Activated T-cell treated with anti-CD3 and anti-CD28 coated beads, Interleukin-2, amount 50 U/mL, for 24 hours (primary cell): Measurements from ENCODE around the gene EXOC6B.

Source experiments
- DNase-seq: peaks from one replicate; pipeline ENCODE4 v3.0.0-alpha.2; 2020
- H3K27ac Mint-ChIP-seq: 2 replicates; pipeline ENCODE4 v1.8.0; 2020; ENCODE audit warnings: mild to moderate bottlenecking, mixed read lengths
- H3K27me3 Mint-ChIP-seq: 2 replicates; pipeline ENCODE4 v1.8.0; 2020; ENCODE audit warnings: mixed read lengths
- H3K36me3 Mint-ChIP-seq: 2 replicates; pipeline ENCODE4 v1.8.0; 2020; ENCODE audit warnings: low read depth, mixed read lengths
- H3K4me1 Mint-ChIP-seq: 2 replicates; pipeline ENCODE4 v1.8.0; 2020; ENCODE audit warnings: low read depth, mixed read lengths
- H3K4me3 Mint-ChIP-seq: 2 replicates; pipeline ENCODE4 v1.8.0; 2020; ENCODE audit warnings: mild to moderate bottlenecking, moderate library complexity, mixed read lengths
- H3K9me3 Mint-ChIP-seq: 2 replicates; pipeline ENCODE4 v1.8.0; 2020; ENCODE audit warnings: mixed read lengths

EXOC6B gene

GRCh38 chr2:72128059-72128842 is 697.6 kb downstream of the EXOC6B start:
- H3K4me1 Mint-ChIP-seq, result no peaks in the 10 kb centered on the region
- H3K36me3 Mint-ChIP-seq, result no peaks in the 10 kb centered on the region
- DNase-seq, result no peak
- no peak overlapping the region for H3K4me3 Mint-ChIP-seq
- peaks cover 21% of the 10 kb centered on the region for H3K27me3 Mint-ChIP-seq
- no peaks in the 10 kb centered on the region for H3K9me3 Mint-ChIP-seq
- H3K27ac Mint-ChIP-seq, result no peak overlapping the region

GRCh38 chr2:72127401-72128058 is 698.3 kb downstream of the EXOC6B start:
- no peak overlapping the region for H3K4me3 Mint-ChIP-seq
- H3K27me3 Mint-ChIP-seq, result peaks cover 26% of the 10 kb centered on the region
- H3K9me3 Mint-ChIP-seq, result no peaks in the 10 kb centered on the region
- no peaks in the 10 kb centered on the region for H3K4me1 Mint-ChIP-seq
- no peaks in the 10 kb centered on the region for H3K36me3 Mint-ChIP-seq
- no peak overlapping the region for H3K27ac Mint-ChIP-seq
- no peak for DNase-seq

- no peak for DNase-seq
- Mint-ChIP-seq H3K36me3 (no peaks in the 10 kb centered on the region), H3K4me3 (no peak overlapping the region), H3K9me3 (peaks cover 7% of the 10 kb centered on the region), H3K27ac (no peak overlapping the region), H3K27me3 (peaks cover 35% of the 10 kb centered on the region), H3K4me1 (no peaks in the 10 kb centered on the region)
These were observed 699.4 kb downstream of the EXOC6B start for GRCh38 chr2:72126186-72127100.
